Activated CD4-positive, alpha-beta T cell treated with anti-CD3 and anti-CD28 coated beads, Interleukin-2, amount 50 U/mL, for 24 hours (primary cell): Measurements from ENCODE around the gene MYBPC2.

Experiments used
- DNase-seq, 2 donors: peaks; one replicate each; pipeline ENCODE4 v3.0.0-alpha.2; 2020; ENCODE audit warnings: low read depth in 1 of 2, low spot score in 1 of 2

The MYBPC2 gene

GRCh38 chr19:50478901-50479715 lies 46.4 kb downstream of the MYBPC2 start:
- no peak for DNase-seq

- DNase-seq = no peak
These were observed 47.1 kb downstream of the MYBPC2 start for GRCh38 chr19:50479761-50480251.

GRCh38 chr19:50480281-50481111 lies 47.8 kb downstream of the MYBPC2 start:
- no peak for DNase-seq

- DNase-seq = no peak
These were observed 48.9 kb downstream of the MYBPC2 start for GRCh38 chr19:50481351-50482149.

- no peak for DNase-seq
These were observed 49.7 kb downstream of the MYBPC2 start for GRCh38 chr19:50482271-50482855.

GRCh38 chr19:50482916-50483315 lies 50.2 kb downstream of the MYBPC2 start:
- DNase-seq = no peak

- DNase-seq = no peak
These were observed 52.7 kb downstream of the MYBPC2 start for GRCh38 chr19:50485284-50485955.

- DNase-seq = peak; percentile 36 to 53
These were observed 54.3 kb downstream of the MYBPC2 start for GRCh38 chr19:50486823-50487515.

- DNase-seq = no peak
These were observed 55.9 kb downstream of the MYBPC2 start for GRCh38 chr19:50488389-50489194.

- DNase-seq = no peak
These were observed 56.8 kb downstream of the MYBPC2 start for GRCh38 chr19:50489461-50490011.

GRCh38 chr19:50490411-50490811 lies 57.7 kb downstream of the MYBPC2 start:
- no peak for DNase-seq

GRCh38 chr19:50490991-50491472 lies 58.3 kb downstream of the MYBPC2 start:
- DNase-seq = no peak

- peak in 1 of 2 donors; percentile 21 for DNase-seq
These were observed 59.8 kb downstream of the MYBPC2 start for GRCh38 chr19:50492303-50493052.

GRCh38 chr19:50493171-50493570 lies 60.5 kb downstream of the MYBPC2 start:
- no peak for DNase-seq

- DNase-seq = no peak
These were observed 61.7 kb downstream of the MYBPC2 start for GRCh38 chr19:50494186-50495019.

- no peak for DNase-seq
These were observed 62.4 kb downstream of the MYBPC2 start for GRCh38 chr19:50495020-50495531.
